AG10803 (cell line): ENCODE data around the gene DCTN5.
"Not testable (repeated sequence)": the region's sequence is repeated elsewhere in the genome, so short reads cannot be mapped to it uniquely, and the experiment has no call there.

Experiments used
- DNase-seq: peaks from one replicate; pipeline ENCODE4 v3.0.0; 2010; ENCODE audit warnings: low read depth
- H3K4me3 ChIP-seq: 2 replicates; pipeline ENCODE4 v1.5.1; 2011; ENCODE audit warnings: mild to moderate bottlenecking, low read length, control low read depth
- TF ChIP-seq, protein P1 (sequence below): conservative IDR thresholded peaks from 2 replicates; pipeline ENCODE4 v1.5.1; 2011; ENCODE audit warnings: mild to moderate bottlenecking, low read length, control low read depth, inconsistent platforms

The DCTN5 gene

DNA sequence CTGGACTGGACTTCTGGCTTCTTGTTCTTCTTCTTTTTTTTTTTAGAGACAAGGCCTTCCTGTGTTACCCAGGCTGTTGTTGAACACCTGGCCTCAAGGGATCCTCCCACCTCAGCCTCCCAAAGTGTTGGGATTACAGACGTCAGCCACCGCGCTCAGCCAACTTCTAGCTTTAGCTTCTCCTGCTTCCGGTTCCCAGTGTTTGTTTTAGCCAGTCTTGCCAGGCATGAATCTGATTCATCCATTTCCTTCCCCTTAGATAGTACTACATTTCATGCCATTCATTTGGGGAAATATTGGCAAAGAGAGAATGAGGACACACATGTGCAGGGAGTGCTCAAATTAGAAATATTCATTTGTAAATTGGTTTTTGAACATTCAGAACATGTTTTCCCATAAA lies 33.1 kb upstream of the DCTN5 start:
- TF ChIP-seq, protein P1, sequence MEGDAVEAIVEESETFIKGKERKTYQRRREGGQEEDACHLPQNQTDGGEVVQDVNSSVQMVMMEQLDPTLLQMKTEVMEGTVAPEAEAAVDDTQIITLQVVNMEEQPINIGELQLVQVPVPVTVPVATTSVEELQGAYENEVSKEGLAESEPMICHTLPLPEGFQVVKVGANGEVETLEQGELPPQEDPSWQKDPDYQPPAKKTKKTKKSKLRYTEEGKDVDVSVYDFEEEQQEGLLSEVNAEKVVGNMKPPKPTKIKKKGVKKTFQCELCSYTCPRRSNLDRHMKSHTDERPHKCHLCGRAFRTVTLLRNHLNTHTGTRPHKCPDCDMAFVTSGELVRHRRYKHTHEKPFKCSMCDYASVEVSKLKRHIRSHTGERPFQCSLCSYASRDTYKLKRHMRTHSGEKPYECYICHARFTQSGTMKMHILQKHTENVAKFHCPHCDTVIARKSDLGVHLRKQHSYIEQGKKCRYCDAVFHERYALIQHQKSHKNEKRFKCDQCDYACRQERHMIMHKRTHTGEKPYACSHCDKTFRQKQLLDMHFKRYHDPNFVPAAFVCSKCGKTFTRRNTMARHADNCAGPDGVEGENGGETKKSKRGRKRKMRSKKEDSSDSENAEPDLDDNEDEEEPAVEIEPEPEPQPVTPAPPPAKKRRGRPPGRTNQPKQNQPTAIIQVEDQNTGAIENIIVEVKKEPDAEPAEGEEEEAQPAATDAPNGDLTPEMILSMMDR = no peak
- DNase-seq = no peak
- H3K4me3 ChIP-seq = no peak overlapping the region

DNA sequence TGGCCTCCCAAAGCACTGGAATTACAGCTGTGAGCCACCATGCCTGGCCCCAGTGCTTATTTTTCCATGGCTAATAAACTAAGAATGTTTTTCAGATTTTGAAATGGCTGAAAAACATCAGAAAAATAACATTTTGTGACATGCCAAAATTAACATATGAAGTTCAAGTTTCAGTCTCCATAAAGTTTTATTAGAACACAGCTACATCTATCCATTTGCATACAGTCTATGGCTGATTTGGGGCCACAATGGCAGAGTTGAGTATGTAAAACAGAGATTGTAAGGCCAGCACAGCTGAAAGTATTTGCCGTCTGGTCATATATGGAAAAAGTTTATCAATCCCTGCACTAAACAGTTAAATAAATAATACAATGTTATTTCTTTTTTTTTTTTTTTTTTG lies 31.3 kb upstream of the DCTN5 start:
- no peak overlapping the region for H3K4me3 ChIP-seq
- TF ChIP-seq, protein P1 = no peak
- DNase-seq = no peak

DNA sequence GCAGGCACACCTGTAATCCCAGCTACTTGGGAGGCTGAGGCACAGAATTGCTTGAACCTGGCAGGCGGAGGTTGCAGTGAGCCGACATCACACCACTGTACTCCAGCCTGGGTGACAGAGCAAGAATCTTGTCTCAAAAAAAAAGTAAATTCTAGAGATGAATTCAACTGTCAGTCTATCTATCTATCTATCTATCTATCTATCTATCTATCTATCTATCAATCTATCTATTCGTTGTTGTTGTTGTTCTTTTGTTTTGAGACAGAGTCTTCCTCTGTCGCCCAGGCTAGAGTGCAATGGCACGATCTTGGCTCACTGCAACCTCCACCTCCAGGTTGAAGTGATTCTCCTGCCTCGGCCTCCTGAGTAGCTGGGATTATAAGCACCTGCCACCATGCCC lies 30.4 kb upstream of the DCTN5 start:
- DNase-seq, H3K4me3 ChIP-seq: not testable (repeated sequence)

DNA sequence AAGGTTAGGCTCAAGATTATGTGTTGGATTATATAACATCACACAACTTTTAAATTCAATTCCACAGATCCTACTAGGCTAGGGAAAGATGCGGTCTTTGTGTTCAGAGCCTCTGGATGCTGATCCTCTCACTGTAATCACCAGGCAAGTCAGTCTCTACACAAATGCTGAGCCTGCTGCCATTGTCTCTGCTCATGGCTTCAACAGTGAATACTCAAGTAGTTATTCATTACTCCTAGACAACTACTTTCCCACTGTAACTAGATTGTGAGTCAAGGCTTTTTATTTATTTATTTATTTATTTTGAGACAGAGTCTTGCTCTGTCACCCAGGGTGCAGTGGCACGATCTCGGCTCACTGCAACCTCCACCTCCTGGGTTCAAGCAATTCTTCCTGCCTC lies 29.3 kb upstream of the DCTN5 start:
- DNase-seq = no peak
- H3K4me3 ChIP-seq = no peak overlapping the region
- TF ChIP-seq, protein P1 = no peak

DNA sequence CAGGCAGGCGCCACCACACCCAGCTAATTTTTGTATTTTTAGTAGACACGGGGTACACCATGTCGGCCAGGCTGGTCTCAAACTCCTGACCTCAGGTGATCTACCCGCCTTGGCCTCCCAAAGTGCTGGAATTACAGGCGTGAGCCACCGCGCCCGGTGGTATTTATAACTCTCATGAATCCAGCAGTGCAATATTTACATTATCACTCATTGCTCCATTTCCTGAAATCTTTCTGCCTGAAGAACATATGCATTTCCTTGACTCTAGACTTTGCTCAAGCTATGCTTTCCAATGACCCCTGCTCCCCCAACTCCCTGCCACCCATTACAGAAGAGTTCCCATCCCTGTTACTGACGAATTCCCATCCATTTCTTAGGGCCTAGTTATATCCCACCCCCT lies 25.5 kb upstream of the DCTN5 start:
- TF ChIP-seq, protein P1 = no peak
- no peak overlapping the region for H3K4me3 ChIP-seq
- DNase-seq = no peak

DNA sequence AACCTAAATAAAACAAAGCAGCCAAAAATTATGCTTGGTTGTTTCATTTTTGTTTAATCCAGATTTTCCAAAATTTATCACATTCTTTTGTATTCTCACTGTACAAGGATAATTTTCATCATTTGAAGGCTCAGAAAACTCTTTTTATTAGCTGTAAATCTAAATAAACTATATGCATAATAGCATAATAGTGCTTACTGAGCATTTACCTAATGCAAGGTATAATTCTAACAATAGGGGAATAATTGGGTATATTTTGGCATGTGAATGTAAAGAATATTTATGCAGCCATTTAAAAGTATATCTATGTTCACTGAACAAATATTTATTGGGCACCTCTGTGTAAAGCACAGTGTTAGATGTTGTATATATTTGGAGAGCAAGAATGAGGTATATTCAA lies 17.2 kb upstream of the DCTN5 start:
- no peak for DNase-seq
- TF ChIP-seq, protein P1 = no peak
- H3K4me3 ChIP-seq = no peak overlapping the region

DNA sequence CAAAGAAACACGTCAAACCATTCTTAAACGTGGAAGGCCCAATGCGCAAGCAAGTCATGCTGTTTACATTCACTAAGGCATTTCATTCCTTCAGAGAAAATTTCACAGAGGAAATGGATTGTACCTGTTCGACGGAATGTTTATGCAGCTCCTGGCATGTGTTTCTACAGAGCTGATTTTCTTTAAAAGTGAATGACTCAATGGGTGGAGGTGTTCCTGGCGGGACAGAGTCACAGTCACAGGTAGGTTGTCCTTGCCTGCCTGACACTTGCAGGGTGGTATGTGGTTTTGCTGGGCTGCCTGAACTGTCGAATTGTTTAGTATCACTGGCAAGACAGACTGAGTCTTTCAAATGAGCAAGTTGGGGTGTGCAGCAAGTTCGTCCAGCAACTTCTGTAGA lies 11.8 kb upstream of the DCTN5 start:
- no peak for DNase-seq
- TF ChIP-seq, protein P1 = no peak

DNA sequence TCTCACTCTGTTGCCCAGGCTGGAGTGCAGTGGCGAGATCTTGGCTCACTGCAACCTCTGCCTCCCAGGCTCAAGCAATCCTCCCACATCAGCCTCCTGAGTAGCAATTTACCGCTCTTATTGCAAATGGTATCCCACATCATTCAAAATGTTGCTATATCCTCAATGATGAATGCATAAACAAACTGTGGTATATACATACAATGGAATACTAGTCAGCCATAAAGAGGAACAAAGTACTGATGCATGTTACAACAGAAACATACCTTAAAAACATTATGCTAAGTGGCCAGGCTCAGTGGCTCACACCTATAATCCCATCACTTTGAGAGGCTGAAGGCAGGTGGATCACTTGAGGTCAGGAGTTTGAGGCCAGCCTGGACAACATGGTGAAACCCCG lies 9.4 kb upstream of the DCTN5 start:
- H3K4me3 ChIP-seq, DNase-seq: not testable (repeated sequence)

More for the DNA sequence above, 11.8 kb upstream of the DCTN5 start:
- H3K4me3 ChIP-seq = no peak overlapping the region
